GM06990 (cell line): ENCODE data around the gene JPH3.

Experiments
- DNase-seq: peaks from one replicate; pipeline ENCODE4 v3.0.0-alpha.2; 2011; ENCODE audit not compliant: insufficient read length; ENCODE audit errors: extremely low read depth
- H3K27me3 ChIP-seq: replicated peaks from 2 replicates; pipeline ENCODE4 v1.6.0; 2011; ENCODE audit warnings: low read length; ENCODE audit not compliant: control insufficient read depth, insufficient read depth
- H3K36me3 ChIP-seq: 2 replicates; pipeline ENCODE4 v1.5.1; 2011; ENCODE audit warnings: low read length; ENCODE audit not compliant: control insufficient read depth, insufficient read depth
- H3K4me3 ChIP-seq: replicated peaks from 2 replicates; pipeline ENCODE4 v1.5.1; 2011; ENCODE audit warnings: low read depth, mild to moderate bottlenecking, control low read depth, low read length
- TF ChIP-seq, protein P1 (sequence below): IDR thresholded peaks from 2 replicates; pipeline ENCODE4 v1.5.1; 2011; ENCODE audit warnings: low read length, control low read depth, mild to moderate bottlenecking, inconsistent platforms; ENCODE audit not compliant: insufficient read depth, poor library complexity, severe bottlenecking

The JPH3 gene

DNA sequence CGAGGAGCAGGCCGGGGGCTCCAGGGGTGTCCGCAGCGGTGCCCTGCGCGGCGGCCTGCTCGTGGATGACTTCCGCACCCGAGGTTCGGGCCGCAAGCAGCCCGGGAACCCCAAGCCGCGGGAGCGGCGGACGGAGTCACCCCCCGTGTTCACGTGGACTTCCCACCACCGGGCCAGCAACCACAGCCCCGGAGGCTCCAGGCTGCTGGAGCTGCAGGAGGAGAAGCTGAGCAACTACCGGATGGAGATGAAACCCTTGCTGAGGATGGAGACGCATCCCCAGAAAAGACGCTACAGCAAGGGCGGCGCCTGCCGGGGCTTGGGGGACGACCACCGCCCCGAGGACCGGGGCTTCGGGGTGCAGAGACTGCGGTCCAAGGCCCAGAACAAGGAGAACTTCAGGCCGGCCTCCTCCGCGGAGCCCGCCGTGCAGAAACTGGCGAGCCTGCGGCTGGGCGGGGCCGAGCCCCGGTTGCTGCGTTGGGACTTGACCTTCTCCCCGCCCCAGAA lies 87.7 kb downstream of the JPH3 start:
- Histone ChIP-seq H3K36me3 (peaks cover 5% of the 10 kb centered on the region), H3K27me3 (no peaks in the 10 kb centered on the region), H3K4me3 (no peak overlapping the region)
- no peak for DNase-seq
- TF ChIP-seq, protein P1, sequence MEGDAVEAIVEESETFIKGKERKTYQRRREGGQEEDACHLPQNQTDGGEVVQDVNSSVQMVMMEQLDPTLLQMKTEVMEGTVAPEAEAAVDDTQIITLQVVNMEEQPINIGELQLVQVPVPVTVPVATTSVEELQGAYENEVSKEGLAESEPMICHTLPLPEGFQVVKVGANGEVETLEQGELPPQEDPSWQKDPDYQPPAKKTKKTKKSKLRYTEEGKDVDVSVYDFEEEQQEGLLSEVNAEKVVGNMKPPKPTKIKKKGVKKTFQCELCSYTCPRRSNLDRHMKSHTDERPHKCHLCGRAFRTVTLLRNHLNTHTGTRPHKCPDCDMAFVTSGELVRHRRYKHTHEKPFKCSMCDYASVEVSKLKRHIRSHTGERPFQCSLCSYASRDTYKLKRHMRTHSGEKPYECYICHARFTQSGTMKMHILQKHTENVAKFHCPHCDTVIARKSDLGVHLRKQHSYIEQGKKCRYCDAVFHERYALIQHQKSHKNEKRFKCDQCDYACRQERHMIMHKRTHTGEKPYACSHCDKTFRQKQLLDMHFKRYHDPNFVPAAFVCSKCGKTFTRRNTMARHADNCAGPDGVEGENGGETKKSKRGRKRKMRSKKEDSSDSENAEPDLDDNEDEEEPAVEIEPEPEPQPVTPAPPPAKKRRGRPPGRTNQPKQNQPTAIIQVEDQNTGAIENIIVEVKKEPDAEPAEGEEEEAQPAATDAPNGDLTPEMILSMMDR: no peak

DNA sequence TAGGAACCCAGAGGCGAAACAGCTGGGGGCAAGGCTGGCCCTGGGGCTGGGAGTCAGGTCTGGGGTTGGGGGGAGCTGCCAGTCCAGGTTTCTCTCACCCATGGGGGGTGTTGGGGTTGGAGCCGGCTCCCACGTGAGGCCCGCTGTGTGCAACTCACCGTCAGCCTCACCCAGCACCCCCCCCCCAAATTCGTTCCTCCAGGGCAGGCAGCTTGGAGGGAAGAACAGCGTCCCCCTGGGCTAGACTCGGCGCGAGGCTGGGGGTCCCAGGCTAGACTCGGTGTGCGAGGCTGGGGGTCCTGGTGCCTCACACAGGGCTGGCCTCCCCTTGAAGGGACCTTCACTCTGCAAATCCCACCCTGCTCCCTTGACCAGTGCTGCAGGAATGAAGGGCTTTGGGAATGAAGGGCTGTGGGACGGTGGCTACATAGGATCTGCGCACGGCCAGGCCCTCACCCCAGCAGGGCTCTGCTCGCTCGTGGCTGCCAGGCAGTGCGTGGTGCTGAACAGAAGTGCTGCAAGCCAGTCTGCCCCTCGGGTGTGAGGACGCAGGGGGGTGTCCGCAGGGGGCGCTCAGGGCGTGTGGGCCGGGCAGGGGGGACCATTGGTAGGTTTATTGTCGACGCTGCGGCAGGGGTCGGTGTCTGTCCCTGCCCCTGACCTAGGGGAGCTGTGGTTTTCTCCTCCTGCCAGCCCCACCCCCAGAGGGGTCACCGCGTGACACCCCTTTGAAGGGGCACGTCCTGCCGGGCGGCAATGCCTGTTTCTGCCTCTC lies 88.8 kb downstream of the JPH3 start:
- TF ChIP-seq, protein P1: no peak
- H3K36me3 ChIP-seq: peaks cover 9% of the 10 kb centered on the region
- DNase-seq: no peak
- H3K4me3 ChIP-seq: no peak overlapping the region
- H3K27me3 ChIP-seq: no peaks in the 10 kb centered on the region

DNA sequence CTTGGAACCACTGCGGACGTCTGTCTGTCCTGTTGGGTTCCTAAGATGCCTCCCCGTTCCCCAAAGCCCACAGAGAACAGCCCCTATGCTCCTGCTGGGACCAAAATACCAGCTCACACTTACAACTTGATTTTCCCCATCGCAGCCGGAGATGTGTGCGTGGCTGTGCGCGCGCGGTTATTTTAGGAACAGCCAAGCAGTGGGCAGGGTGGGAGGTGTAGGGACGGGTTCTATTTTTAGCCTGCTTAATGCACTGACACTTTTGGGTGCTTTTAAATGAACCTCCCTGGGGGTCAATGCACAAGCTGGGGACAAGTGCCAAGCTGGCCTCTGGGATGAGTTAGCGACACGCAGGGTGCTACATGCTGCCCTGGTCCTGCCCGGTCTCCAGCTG lies 89.4 kb downstream of the JPH3 start:
- Histone ChIP-seq H3K4me3 (no peak overlapping the region), H3K36me3 (peaks cover 9% of the 10 kb centered on the region), H3K27me3 (no peaks in the 10 kb centered on the region)
- TF ChIP-seq, protein P1: no peak
- no peak for DNase-seq

DNA sequence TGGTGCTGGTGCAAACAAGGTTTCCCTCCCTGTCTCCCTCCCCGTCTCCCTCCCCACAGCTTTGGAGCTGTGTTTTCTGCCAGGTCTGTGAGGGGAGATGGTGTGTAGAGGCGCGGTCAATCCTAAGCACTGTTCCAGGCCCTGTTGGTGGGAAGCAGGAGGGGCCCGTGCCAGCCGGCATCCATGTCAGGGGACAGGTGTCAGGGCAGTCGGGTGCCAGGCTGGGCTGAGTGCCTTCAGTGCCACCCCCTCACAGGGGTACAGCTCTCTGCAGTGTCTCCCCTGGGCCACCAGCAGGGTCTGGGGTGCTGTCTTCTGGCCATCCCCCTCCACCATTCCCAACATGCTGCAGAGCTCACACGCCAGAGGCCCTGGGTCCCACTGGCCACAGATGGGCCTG lies 89.9 kb downstream of the JPH3 start:
- H3K27me3 ChIP-seq: no peaks in the 10 kb centered on the region
- no peak for DNase-seq
- peaks cover 9% of the 10 kb centered on the region for H3K36me3 ChIP-seq
- H3K4me3 ChIP-seq: no peak overlapping the region
- TF ChIP-seq, protein P1: no peak

DNA sequence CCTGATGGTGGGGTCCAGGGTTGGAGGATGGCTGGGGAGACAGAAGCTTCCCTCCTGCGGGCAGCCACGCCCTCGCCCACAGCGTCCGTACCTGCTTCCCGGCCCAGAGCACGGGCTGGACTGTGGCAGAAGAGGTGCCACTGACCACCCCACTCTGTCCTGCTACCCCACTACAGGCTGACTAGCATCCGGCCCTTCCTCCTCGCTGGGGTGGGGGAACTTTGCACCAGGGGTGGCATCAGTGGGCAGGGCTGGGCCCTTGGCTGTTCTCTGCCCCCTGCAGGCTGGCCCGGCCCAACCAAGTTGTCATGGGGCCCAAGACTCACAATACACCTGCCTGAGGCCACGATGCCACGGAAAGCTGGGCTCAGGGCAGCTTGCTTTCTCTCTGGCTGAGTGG lies 90.4 kb downstream of the JPH3 start:
- TF ChIP-seq, protein P1: no peak
- no peaks in the 10 kb centered on the region for H3K27me3 ChIP-seq
- H3K4me3 ChIP-seq: no peak overlapping the region
- peaks cover 9% of the 10 kb centered on the region for H3K36me3 ChIP-seq
- DNase-seq: no peak

DNA sequence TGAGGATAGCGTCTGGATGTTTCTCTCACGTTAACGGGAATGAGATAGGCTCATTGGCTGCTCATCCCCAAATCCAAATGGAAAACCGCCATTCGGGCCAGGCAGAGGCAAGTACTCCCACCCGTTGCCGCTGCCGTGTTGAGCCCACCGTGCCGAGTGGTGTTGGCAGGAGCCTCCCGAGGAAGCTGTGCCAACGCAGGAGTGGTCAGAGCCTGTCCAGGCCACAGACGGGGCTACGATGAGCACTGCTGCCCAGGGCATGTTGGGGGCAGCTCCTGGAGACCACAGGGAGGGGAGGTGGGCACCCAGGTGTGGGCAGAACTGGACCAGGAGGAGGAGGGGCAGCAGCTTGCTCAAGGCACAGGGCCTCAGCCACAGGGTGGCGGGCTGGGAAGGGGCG lies 91.5 kb downstream of the JPH3 start:
- H3K36me3 ChIP-seq: peaks cover 9% of the 10 kb centered on the region
- TF ChIP-seq, protein P1: no peak
- no peaks in the 10 kb centered on the region for H3K27me3 ChIP-seq
- H3K4me3 ChIP-seq: no peak overlapping the region
- no peak for DNase-seq
